ENCODE data around the gene PDE6C.

- TF ChIP-seq POLR2AphosphoS5 (IDR thresholded peaks at IDR 0.05; ENCODE audit: low read depth, low read length) (no peak), REST (IDR thresholded peaks at IDR 0.05; ENCODE audit: insufficient read depth in 1 of 2, low read depth in 2 of 2, low read length in 2 of 2) (no peak)
Measured at GRCh38 chr10:93577565-93577964, 34.8 kb upstream of the PDE6C start.
